K562 (cell line): Measurements from ENCODE around the gene PEPD. TPM values are rescaled to one million over a fixed set of nuclear protein-coding genes. Genes with fewer than 3 reads are reported as not detected.
A peak's percentile ranks its signal among the peaks of the same experiment; 100 is the strongest.
"Not testable (repeated sequence)": the region's sequence is repeated elsewhere in the genome, so short reads cannot be mapped to it uniquely, and the experiment has no call there.

ENCODE experiments used
- ATAC-seq: fragments of 200-7000 bp; cut with Tn5 transposase; 3 replicates; pipeline ENCODE4 v1.9.1; 2020; ENCODE audit warnings: moderate library complexity
- BruUV-seq: library from RNA; stranded (reverse); fragments of 400-500 nt; replicated peaks from 2 replicates; lab custom pipeline; 2021; lab: Mats Ljungman, UMichigan
- CTCF ChIA-PET: fragments of 300-600 bp; formaldehyde crosslinking; extraction: SDS; loops from one replicate; lab custom pipeline; 2021; ENCODE audit warnings: low intra/inter-chr PET ratio; lab: Yijun Ruan, JAX
- POLR2A ChIA-PET: fragments of 300-600, 350-650 bp; sonication (Branson Sonifier 250); formaldehyde crosslinking; extraction: SDS; loops from one replicate; lab custom pipeline; 2021; ENCODE audit warnings: antibody characterized with exemption, inconsistent platforms; lab: Yijun Ruan, JAX
- DNase-seq, 4 experiments: peaks; one replicate each; pipeline versions ENCODE4 v3.0.0 to v3.0.0-alpha.2; 2011 to 2018; ENCODE audit warnings: low spot score in 3 of 4, mixed read lengths in 3 of 4; ENCODE audit errors: extremely low read depth in 1 of 4
- FAIRE-seq: peaks from 2 replicates; lab custom pipeline; 2011; peaks lifted over from hg19 to GRCh38; lab: Jason Lieb, UNC
- H2AFZ ChIP-seq: 2 replicates; pipeline ENCODE4 v1.6.0; 2011; ENCODE audit warnings: low read depth, low read length, control low read depth, inconsistent platforms
- H3K27ac ChIP-seq: fragments of 200-600 bp; 3 replicates; pipeline ENCODE4 v1.8.0; 2011; ENCODE audit warnings: low read depth, mild to moderate bottlenecking, control low read depth, inconsistent platforms, low read length, moderate library complexity, mixed read lengths; ENCODE audit errors: extremely low read depth
- H3K27me3 ChIP-seq, 2 experiments: fragments of 300-600 bp in 1 of 2; 2 replicates in 1 of 2; 3 replicates in 1 of 2; pipeline versions ENCODE4 v1.6.0 to v1.8.0; 2011; ENCODE audit warnings: inconsistent platforms in 2 of 2, low read length in 2 of 2, mild to moderate bottlenecking in 1 of 2, mixed read lengths in 1 of 2, moderate library complexity in 1 of 2; ENCODE audit not compliant: control insufficient read depth in 2 of 2, insufficient read depth in 2 of 2
- H3K36me3 ChIP-seq: fragments of 300-600 bp; 3 replicates; pipeline ENCODE4 v1.8.0; 2011; ENCODE audit warnings: mild to moderate bottlenecking, low read length, inconsistent platforms; ENCODE audit not compliant: control insufficient read depth, insufficient read depth
- H3K4me1 ChIP-seq, 2 experiments: fragments of 200-600 bp in 1 of 2; replicated peaks in 1 of 2; 2 replicates in 1 of 2; 3 replicates in 1 of 2; pipeline versions ENCODE4 v1.5.1 to v1.8.0; 2011; ENCODE audit warnings: inconsistent platforms in 2 of 2, low read length in 2 of 2, mild to moderate bottlenecking in 1 of 2, mixed read lengths in 1 of 2, moderate library complexity in 1 of 2; ENCODE audit not compliant: control insufficient read depth in 2 of 2, insufficient read depth in 2 of 2
- H3K4me2 ChIP-seq: 2 replicates; pipeline ENCODE4 v1.6.1; 2011; ENCODE audit warnings: low read length, control low read depth, inconsistent platforms, mixed read lengths; ENCODE audit not compliant: insufficient read depth
- H3K4me3 ChIP-seq: fragments of 200-600 bp; sonication (generic), shearing (Covaris generic); 2 replicates; pipeline ENCODE4 v1.5.1; 2016; ENCODE audit warnings: control low read depth, inconsistent platforms
- H3K79me2 ChIP-seq: fragments of 200-600 bp; 3 replicates; pipeline ENCODE4 v1.8.0; 2011; ENCODE audit warnings: low read length, inconsistent platforms; ENCODE audit not compliant: control insufficient read depth, insufficient read depth
- H3K9ac ChIP-seq, 2 experiments: 2 replicates each; pipeline versions ENCODE4 v1.6.0 to v1.6.1; 2011; ENCODE audit warnings: low read depth in 2 of 2, low read length in 2 of 2, control low read depth in 1 of 2, inconsistent platforms in 1 of 2, mild to moderate bottlenecking in 1 of 2, mixed read lengths in 1 of 2; ENCODE audit not compliant: insufficient read depth in 1 of 2
- H3K9me1 ChIP-seq: one replicate; pipeline ENCODE4 v1.6.0; 2011; ENCODE audit warnings: inconsistent platforms, mild to moderate bottlenecking, low read length, moderate library complexity; ENCODE audit not compliant: control insufficient read depth, insufficient read depth
- H3K9me3 ChIP-seq: replicated peaks from 2 replicates; pipeline ENCODE4 v1.5.1; 2011; ENCODE audit warnings: low read depth, low read length, inconsistent platforms; ENCODE audit not compliant: control insufficient read depth, insufficient read depth
- H4K20me1 ChIP-seq: replicated peaks from 2 replicates; pipeline ENCODE4 v1.6.1; 2011; ENCODE audit warnings: low read length, inconsistent platforms, mixed read lengths; ENCODE audit not compliant: control insufficient read depth, insufficient read depth
- ARID1B ChIP-seq: fragments of 450-650 bp; IDR thresholded peaks from 2 replicates; pipeline ENCODE4 v1.6.1; 2016; ENCODE audit warnings: antibody characterized with exemption, mild to moderate bottlenecking, inconsistent platforms
- CBX1 ChIP-seq: sonication (generic); IDR thresholded peaks from 2 replicates; pipeline ENCODE4 v1.6.1; 2016; ENCODE audit warnings: antibody characterized with exemption, low read depth, mild to moderate bottlenecking
- DIDO1 ChIP-seq: fragments of 450-650 bp; IDR thresholded peaks from 2 replicates; pipeline ENCODE4 v1.6.1; 2016; ENCODE audit warnings: low read depth, missing biosample characterization, missing genetic modification characterization
- HDAC6 ChIP-seq: IDR thresholded peaks from 2 replicates; pipeline ENCODE4 v1.6.1; 2012; ENCODE audit warnings: low read depth, mild to moderate bottlenecking, control low read depth, inconsistent platforms, low read length, moderate library complexity
- KAT7 ChIP-seq: sonication (generic); formaldehyde crosslinking; IDR thresholded peaks from 2 replicates; pipeline ENCODE4 v1.8.0; 2022; ENCODE audit warnings: missing genetic modification reagents, mild to moderate bottlenecking, borderline replicate concordance
- MIER1 ChIP-seq: fragments of 450-650 bp; IDR thresholded peaks from 2 replicates; pipeline ENCODE4 v1.6.1; 2016; ENCODE audit warnings: antibody characterized with exemption, mild to moderate bottlenecking, low read depth
- ZNF507 ChIP-seq: conservative IDR thresholded peaks from 2 replicates; pipeline ENCODE4 v1.6.1; 2017; ENCODE audit warnings: missing genetic modification characterization, missing compliant biosample characterization
- WGBS: fragments of 100-300 bp; shearing (Covaris generic); methylation state at CpG from one replicate; pipeline ENCODE4 v1.1.6; 2016; ENCODE audit warnings: low coverage, mixed read lengths; ENCODE audit not compliant: insufficient coverage; ENCODE audit errors: missing lambda C conversion rate; 5-methylcytosine and 5-hydroxymethylcytosine counted together
- in situ Hi-C: fragments of 300-500 bp; cut with MboI; formaldehyde crosslinking; loops from 4 replicates; pipeline ENCODE4 v1.15.0; 2018; ENCODE audit warnings: inconsistent platforms, mixed read lengths
- intact Hi-C: fragments of 100-400 bp; cut with micrococcal nuclease; formaldehyde crosslinking; loops from 2 replicates; pipeline ENCODE4 v1.14.2; 2022
- polyA plus RNA-seq, 8 experiments: library from polyadenylated mRNA; depleted of rRNA in 4 of 8; stranded (reverse) in 5 of 8; unstranded in 3 of 8; fragments of >200 nt; fragmentation: Nextera tagmentation in 2 of 8; fragmentation: Illumina TruSeq in 1 of 8; extraction: Ambion mirVana in 2 of 8; extraction: Trizol in 1 of 8; gene quantifications; 2 replicates each; pipeline versions ENCODE4 v1.2.1 to v1.2.3, GENCODE V29; 2011 to 2014; ENCODE audit warnings: inconsistent platforms in 1 of 8, missing spikeins in 1 of 8
- total RNA-seq, 7 experiments: library from RNA; depleted of rRNA in 6 of 7; stranded (reverse); fragments of >200 nt in 6 of 7; fragmentation: Illumina TruSeq in 2 of 7; extraction: Trizol in 2 of 7; gene quantifications; 2 replicates each; pipeline versions ENCODE4 v1.2.1 to v1.2.3, GENCODE V29; 2011 to 2021; ENCODE audit warnings: low replicate concordance in 1 of 7

The PEPD gene
- total and polyA plus RNA-seq, 9 of the 15 experiments (the other 6 are each of a cell fraction or from before 2014, with no cell fraction given) = 1.3 to 19.2 (median 16.0) TPM

- FAIRE-seq, CTCF ChIA-PET, H3K9me3 ChIP-seq: not testable (repeated sequence)
Measured at GRCh38 chr19:33479570-33479969, 42.0 kb downstream of the PEPD start.

GRCh38 chr19:33477781-33478180, 43.8 kb downstream of the PEPD start:
- intact Hi-C loops = no loop called here
- BruUV-seq = no TSS peak
- no peaks in the 10 kb centered on the region for H3K36me3 ChIP-seq
- 32% methylated on average over 10 of the region's 10 CpGs for WGBS
- FAIRE-seq (no peak), DNase-seq (no peak), ATAC-seq (no peak)
- no peak overlapping the region for H3K27ac ChIP-seq
- H3K27me3 ChIP-seq = no peaks in the 10 kb centered on the region; a peak in 1 of 5 replicates
- H3K79me2 ChIP-seq = no peaks in the 10 kb centered on the region
- H3K9me1 ChIP-seq = no peaks in the 10 kb centered on the region
- POLR2A ChIA-PET = interaction anchor here (0.6 to 0.9 kb wide), 2 partner anchors 146 to 182 kb away, joined by 3 read pairs; no protein-coding TSS in a partner anchor
- no peak overlapping the region for H3K9ac ChIP-seq
- H2AFZ ChIP-seq = no peak overlapping the region
- no peak for TF ChIP-seq CBX1
- no peak for TF ChIP-seq ARID1B
- no peak for TF ChIP-seq MIER1
- no peak for TF ChIP-seq KAT7 (CRISPR knock-in tag)
- no peak for TF ChIP-seq DIDO1 (tag)
- TF ChIP-seq HDAC6 = no peak
- no peaks in the 10 kb centered on the region for H4K20me1 ChIP-seq
- no peak overlapping the region for H3K4me2 ChIP-seq
- H3K4me1 ChIP-seq = no peaks in the 10 kb centered on the region; a peak in 1 of 5 replicates
- no peaks in the 10 kb centered on the region for H3K9me3 ChIP-seq
- CTCF ChIA-PET = no interaction called here
- H3K4me3 ChIP-seq = no peak overlapping the region
- in situ Hi-C loops = no loop called here

More at GRCh38 chr19:33479570-33479969, 42.0 kb downstream of the PEPD start:
- POLR2A ChIA-PET, H3K4me2 ChIP-seq, H3K27ac ChIP-seq, H3K27me3 ChIP-seq, BruUV-seq, H2AFZ ChIP-seq, H3K79me2 ChIP-seq, in situ Hi-C loops, H3K36me3 ChIP-seq, DNase-seq, H4K20me1 ChIP-seq, H3K9ac ChIP-seq, H3K4me1 ChIP-seq, H3K4me3 ChIP-seq, intact Hi-C loops, H3K9me1 ChIP-seq, ATAC-seq: not testable (repeated sequence)
- WGBS = 33% methylated on average over 2 of the region's 3 CpGs
- TF ChIP-seq ZNF507 (tag) = peak; percentile 25; the same call in 1 of the 2 replicates
